Hindlimb muscle (tissue), 1 donor: Measurements from ENCODE around the gene C9orf50. TPM values are rescaled to one million over a fixed set of nuclear protein-coding genes. Genes with fewer than 3 reads are reported as not detected.

Experiments
- DNase-seq: peaks from one replicate; pipeline ENCODE4 v3.0.0-alpha.2; 2013
- polyA plus RNA-seq: library from polyadenylated mRNA; unstranded; fragments of 120-200 nt; gene quantifications from one replicate; pipeline ENCODE4 v1.2.1, GENCODE V29; 2013; ENCODE audit not compliant: insufficient read length

Gene C9orf50
- polyA plus RNA-seq, 1 donor, result 0.26 TPM

GRCh38 chr9:129586685-129587084 is 34.2 kb downstream of the C9orf50 start:
- no peak for DNase-seq

GRCh38 chr9:129586245-129586644 is 34.7 kb downstream of the C9orf50 start:
- no peak for DNase-seq

GRCh38 chr9:129585352-129585751 is 35.5 kb downstream of the C9orf50 start:
- no peak for DNase-seq

GRCh38 chr9:129584136-129584535 is 36.8 kb downstream of the C9orf50 start:
- peak; percentile 67 for DNase-seq

- no peak for DNase-seq
Measured at GRCh38 chr9:129583308-129584038, 37.4 kb downstream of the C9orf50 start.

- DNase-seq, result no peak
Measured at GRCh38 chr9:129582855-129583254, 38.0 kb downstream of the C9orf50 start.

- no peak for DNase-seq
Measured at GRCh38 chr9:129581505-129582189, 39.3 kb downstream of the C9orf50 start.

GRCh38 chr9:129580211-129580915 is 40.5 kb downstream of the C9orf50 start:
- no peak for DNase-seq

- DNase-seq, result no peak
Measured at GRCh38 chr9:129579294-129579693, 41.6 kb downstream of the C9orf50 start.

GRCh38 chr9:129576546-129577543 is 44.1 kb downstream of the C9orf50 start:
- peak; percentile 48 for DNase-seq

- DNase-seq, result no peak
Measured at GRCh38 chr9:129575818-129576217, 45.1 kb downstream of the C9orf50 start.

GRCh38 chr9:129574911-129575585 is 45.9 kb downstream of the C9orf50 start:
- DNase-seq, result no peak

- no peak for DNase-seq
Measured at GRCh38 chr9:129573977-129574376, 46.9 kb downstream of the C9orf50 start.

GRCh38 chr9:129572517-129572916 is 48.4 kb downstream of the C9orf50 start:
- no peak for DNase-seq

- DNase-seq, result no peak
Measured at GRCh38 chr9:129572052-129572425, 48.9 kb downstream of the C9orf50 start.

GRCh38 chr9:129571298-129572051 is 49.4 kb downstream of the C9orf50 start:
- no peak for DNase-seq

GRCh38 chr9:129570450-129571297 is 50.2 kb downstream of the C9orf50 start:
- peak; percentile 75 for DNase-seq

- DNase-seq, result no peak
Measured at GRCh38 chr9:129569502-129570449, 51.1 kb downstream of the C9orf50 start.
